Trophoblast cell (in vitro differentiated cells and primary cell): ENCODE data around the gene ZSWIM9.

ENCODE experiments used
- DNase-seq, 2 donors: peaks; one replicate each; pipeline ENCODE4 v3.0.0-alpha.2; 2016
- H2AFZ ChIP-seq: 2 replicates; pipeline ENCODE4 v1.6.1; 2013; ENCODE audit warnings: low read length, moderate library complexity, mild to moderate bottlenecking; ENCODE audit not compliant: insufficient read depth, poor library complexity
- H2AK5ac ChIP-seq: 2 replicates; pipeline ENCODE4 v1.6.1; 2013; ENCODE audit warnings: mild to moderate bottlenecking, low read length
- H2BK120ac ChIP-seq: 2 replicates; pipeline ENCODE4 v1.6.1; 2013; ENCODE audit warnings: low read length, mild to moderate bottlenecking, moderate library complexity; ENCODE audit not compliant: insufficient read depth, poor library complexity
- H2BK12ac ChIP-seq: 2 replicates; pipeline ENCODE4 v1.6.1; 2013; ENCODE audit warnings: mild to moderate bottlenecking, low read length, moderate library complexity
- H2BK5ac ChIP-seq: 2 replicates; pipeline ENCODE4 v1.6.1; 2013; ENCODE audit warnings: low read length, low read depth, moderate library complexity, mild to moderate bottlenecking; ENCODE audit not compliant: poor library complexity
- H3K14ac ChIP-seq: 2 replicates; pipeline ENCODE4 v1.6.1; 2013; ENCODE audit warnings: mild to moderate bottlenecking, low read length
- H3K18ac ChIP-seq: 2 replicates; pipeline ENCODE4 v1.6.1; 2013; ENCODE audit warnings: mild to moderate bottlenecking, low read length
- H3K23ac ChIP-seq: 2 replicates; pipeline ENCODE4 v1.6.1; 2013; ENCODE audit warnings: low read length
- H3K27ac ChIP-seq: 2 replicates; pipeline ENCODE4 v1.5.1; 2013; ENCODE audit warnings: low read depth, mild to moderate bottlenecking, inconsistent platforms, low read length, moderate library complexity
- H3K27me3 ChIP-seq: 2 replicates; pipeline ENCODE4 v1.6.1; 2013; ENCODE audit warnings: inconsistent platforms, mild to moderate bottlenecking, low read length, moderate library complexity; ENCODE audit not compliant: insufficient read depth
- H3K36me3 ChIP-seq, 2 experiments: 1 replicate in 1 of 2; 2 replicates in 1 of 2; pipeline ENCODE4 v1.6.1; 2013; ENCODE audit warnings: low read length in 2 of 2, mild to moderate bottlenecking in 2 of 2, moderate library complexity in 1 of 2; ENCODE audit not compliant: insufficient read depth in 2 of 2, control insufficient read depth in 1 of 2
- H3K4ac ChIP-seq: 2 replicates; pipeline ENCODE4 v1.6.1; 2013; ENCODE audit warnings: low read depth, mild to moderate bottlenecking, low read length, moderate library complexity
- H3K4me1 ChIP-seq, 2 experiments: 1 replicate in 1 of 2; 2 replicates in 1 of 2; pipeline ENCODE4 v1.6.1; 2013; ENCODE audit warnings: low read length in 2 of 2, mild to moderate bottlenecking in 2 of 2, moderate library complexity in 1 of 2; ENCODE audit not compliant: insufficient read depth in 2 of 2, control insufficient read depth in 1 of 2
- H3K4me2 ChIP-seq: 2 replicates; pipeline ENCODE4 v1.6.1; 2013; ENCODE audit warnings: inconsistent platforms, mild to moderate bottlenecking, low read length, moderate library complexity
- H3K4me3 ChIP-seq: 2 replicates; pipeline ENCODE4 v1.5.1; 2013; ENCODE audit warnings: mild to moderate bottlenecking, low read depth, low read length, inconsistent platforms
- H3K79me1 ChIP-seq: one replicate; pipeline ENCODE4 v1.6.1; 2013; ENCODE audit warnings: low read length
- H3K79me2 ChIP-seq: 2 replicates; pipeline ENCODE4 v1.6.1; 2013; ENCODE audit warnings: low read length, mild to moderate bottlenecking; ENCODE audit not compliant: control insufficient read depth, insufficient read depth, poor library complexity
- H3K9ac ChIP-seq: 2 replicates; pipeline ENCODE4 v1.6.1; 2013; ENCODE audit warnings: mild to moderate bottlenecking, low read length
- H3K9me3 ChIP-seq: 2 replicates; pipeline ENCODE4 v1.6.1; 2013; ENCODE audit warnings: low read depth, mild to moderate bottlenecking, control low read depth, inconsistent platforms, low read length; ENCODE audit not compliant: insufficient read depth
- H4K12ac ChIP-seq: 2 replicates; pipeline ENCODE4 v1.6.1; 2013; ENCODE audit warnings: low read depth, mild to moderate bottlenecking, low read length, moderate library complexity
- H4K8ac ChIP-seq: 2 replicates; pipeline ENCODE4 v1.6.1; 2013; ENCODE audit warnings: low read depth, mild to moderate bottlenecking, low read length, moderate library complexity
- H4K91ac ChIP-seq: one replicate; pipeline ENCODE4 v1.6.1; 2013; ENCODE audit warnings: low read depth, mild to moderate bottlenecking, low read length, moderate library complexity
- WGBS: extraction: QIAGEN DNeasy Blood & Tissue Kit; methylation state at CpG from one replicate; pipeline ENCODE4 v1.1.7; 2013; ENCODE audit warnings: missing lambda C conversion rate; ENCODE audit not compliant: insufficient read length, insufficient coverage; ENCODE audit errors: extremely low coverage; 5-methylcytosine and 5-hydroxymethylcytosine counted together

The ZSWIM9 gene

GRCh38 chr19:48221628-48222027 is 51.1 kb downstream of the ZSWIM9 start:
- no CpG with 5 or more reads among the region's 5 CpGs for WGBS

DNA sequence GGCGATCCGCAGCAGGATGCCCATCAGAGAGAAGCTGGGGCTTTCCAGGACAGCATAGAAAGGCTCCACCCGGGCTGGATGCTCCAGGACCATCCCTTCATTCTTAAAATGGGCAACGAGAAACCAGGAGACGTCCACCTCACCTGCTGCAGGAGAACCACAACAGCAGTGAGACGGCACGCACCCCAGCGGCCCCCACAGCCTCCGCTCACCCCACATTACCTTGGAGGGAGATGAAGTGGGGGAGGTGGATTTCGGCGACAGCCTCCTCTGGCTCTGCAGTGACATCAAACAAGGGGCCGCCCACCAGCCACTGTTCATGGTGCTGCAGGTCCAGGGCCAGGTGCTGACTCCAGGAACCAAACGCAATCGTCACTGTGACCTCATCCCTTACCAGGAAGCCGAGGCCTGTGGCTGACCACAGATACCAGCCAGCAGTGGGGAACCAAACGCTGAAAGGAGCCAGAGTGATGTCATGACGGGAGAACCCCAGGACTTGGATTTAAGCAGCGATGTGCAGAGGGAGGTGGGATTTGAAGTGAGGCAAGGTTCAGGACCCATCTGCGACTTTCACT is 60.2 kb downstream of the ZSWIM9 start:
- no peak overlapping the region for H4K8ac ChIP-seq
- no peak overlapping the region for H3K27ac ChIP-seq
- no peaks in the 10 kb centered on the region for H3K79me1 ChIP-seq
- no peak overlapping the region for H3K4me3 ChIP-seq
- H4K12ac ChIP-seq = no peak overlapping the region
- no peak overlapping the region for H3K4me2 ChIP-seq
- peaks cover 3% of the 10 kb centered on the region for H3K9me3 ChIP-seq
- DNase-seq = no peak
- H3K79me2 ChIP-seq = no peaks in the 10 kb centered on the region
- H3K27me3 ChIP-seq = no peaks in the 10 kb centered on the region
- no peak overlapping the region for H2BK12ac ChIP-seq
- no peak overlapping the region for H3K14ac ChIP-seq
- no peak overlapping the region for H2BK120ac ChIP-seq
- no peak overlapping the region for H2AFZ ChIP-seq
- H3K9ac ChIP-seq = no peak overlapping the region
- H3K18ac ChIP-seq = no peak overlapping the region
- H3K23ac ChIP-seq = no peak overlapping the region
- H3K4ac ChIP-seq = no peak overlapping the region
- peaks cover 15 to 27% of the 10 kb centered on the region in 2 experiments for H3K36me3 ChIP-seq
- H4K91ac ChIP-seq = no peak overlapping the region
- H3K4me1 ChIP-seq = peaks cover 0 to 5% of the 10 kb centered on the region in 2 experiments
- no CpG with 5 or more reads among the region's 19 CpGs for WGBS
- H2BK5ac ChIP-seq = no peak overlapping the region
- H2AK5ac ChIP-seq = no peak overlapping the region

More at GRCh38 chr19:48221628-48222027, 51.1 kb downstream of the ZSWIM9 start:
- no peak overlapping the region for H4K91ac ChIP-seq
- no peak overlapping the region for H2BK12ac ChIP-seq
- no peak overlapping the region for H4K12ac ChIP-seq
- no peak overlapping the region for H2AK5ac ChIP-seq
- no peak overlapping the region for H3K14ac ChIP-seq
- no peak for DNase-seq
- H3K4me3 ChIP-seq = no peak overlapping the region
- no peaks in the 10 kb centered on the region for H3K79me1 ChIP-seq
- H3K4me2 ChIP-seq = no peak overlapping the region
- no peak overlapping the region for H3K9ac ChIP-seq
- H3K18ac ChIP-seq = no peak overlapping the region
- H3K79me2 ChIP-seq = no peaks in the 10 kb centered on the region
- H3K27ac ChIP-seq = no peak overlapping the region
- H2AFZ ChIP-seq = no peak overlapping the region
- H2BK5ac ChIP-seq = no peak overlapping the region
- H2BK120ac ChIP-seq = no peak overlapping the region
- no peak overlapping the region for H3K4ac ChIP-seq
- H3K27me3 ChIP-seq = no peaks in the 10 kb centered on the region
- no peaks in the 10 kb centered on the region for H3K4me1 ChIP-seq
- no peaks in the 10 kb centered on the region for H3K9me3 ChIP-seq
- H4K8ac ChIP-seq = no peak overlapping the region
- H3K36me3 ChIP-seq = no peaks in the 10 kb centered on the region
- no peak overlapping the region for H3K23ac ChIP-seq

DNA sequence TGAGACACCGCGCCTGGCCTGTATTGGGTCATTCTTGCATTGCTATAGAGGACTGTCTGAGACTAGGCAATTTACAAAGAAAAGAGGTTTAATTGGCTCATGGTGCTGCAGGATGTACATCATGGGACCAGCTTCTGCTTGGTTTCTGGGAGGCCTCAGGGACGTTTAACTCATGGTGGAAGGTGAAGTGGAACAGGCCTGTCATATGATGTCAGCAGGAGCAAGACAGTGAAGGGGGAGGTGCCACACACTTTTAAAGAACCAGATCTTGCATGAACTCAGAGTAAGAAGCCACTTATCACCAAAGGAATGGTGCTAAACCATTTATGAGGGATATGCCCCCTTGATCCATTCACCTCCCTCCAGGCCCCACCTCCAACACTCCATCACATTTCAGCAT is 66.6 kb downstream of the ZSWIM9 start:
- Histone ChIP-seq H3K4me3 (no peak overlapping the region), H3K23ac (no peak overlapping the region), H2AK5ac (no peak overlapping the region), H3K4me2 (no peak overlapping the region), H3K18ac (no peak overlapping the region), H4K8ac (no peak overlapping the region), H3K79me2 (no peaks in the 10 kb centered on the region), H3K9ac (no peak overlapping the region), H2AFZ (no peak overlapping the region), H3K79me1 (no peaks in the 10 kb centered on the region), H3K27ac (no peak overlapping the region), H3K27me3 (no peaks in the 10 kb centered on the region), H4K91ac (no peak overlapping the region), H2BK5ac (no peak overlapping the region), H2BK12ac (no peak overlapping the region), H4K12ac (no peak overlapping the region), H3K14ac (no peak overlapping the region), H3K4me1 (peaks cover 0 to 9% of the 10 kb centered on the region in 2 experiments), H3K4ac (no peak overlapping the region), H2BK120ac (no peak overlapping the region), H3K9me3 (no peaks in the 10 kb centered on the region), H3K36me3 (peaks cover 4 to 8% of the 10 kb centered on the region in 2 experiments)
- no peak for DNase-seq
- WGBS = no CpG with 5 or more reads among the region's 3 CpGs

DNA sequence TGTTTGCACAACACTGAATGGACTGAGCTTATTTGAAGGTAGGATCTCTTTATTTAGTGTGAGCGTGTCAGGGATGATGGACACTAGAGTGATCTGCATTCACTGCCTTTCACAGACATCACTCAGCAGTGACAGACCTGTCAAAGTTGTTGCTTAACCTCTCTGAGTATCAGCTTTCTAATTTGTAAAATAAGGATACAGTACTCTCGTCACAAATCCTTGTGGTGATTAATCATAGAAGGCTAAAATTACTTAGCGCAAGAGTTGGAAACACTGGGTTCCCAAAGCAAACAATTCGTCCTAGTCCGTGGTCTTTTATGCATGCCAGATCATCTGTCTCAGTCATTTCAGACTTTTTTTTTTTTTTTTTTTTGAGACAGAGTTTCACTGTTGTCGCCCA is 68.6 kb downstream of the ZSWIM9 start:
- no peak overlapping the region for H2AK5ac ChIP-seq
- H3K14ac ChIP-seq = no peak overlapping the region
- H3K36me3 ChIP-seq = peaks cover 4 to 5% of the 10 kb centered on the region in 2 experiments
- H3K79me1 ChIP-seq = no peaks in the 10 kb centered on the region
- no peak overlapping the region for H2BK12ac ChIP-seq
- H4K12ac ChIP-seq = no peak overlapping the region
- no peak overlapping the region for H2BK120ac ChIP-seq
- DNase-seq = no peak
- no peak overlapping the region for H3K9ac ChIP-seq
- H3K4me1 ChIP-seq = peaks cover 0 to 10% of the 10 kb centered on the region in 2 experiments
- no peak overlapping the region for H3K4me3 ChIP-seq
- H4K8ac ChIP-seq = no peak overlapping the region
- H3K9me3 ChIP-seq = no peaks in the 10 kb centered on the region
- no peaks in the 10 kb centered on the region for H3K27me3 ChIP-seq
- no peak overlapping the region for H3K4ac ChIP-seq
- no peak overlapping the region for H3K23ac ChIP-seq
- H4K91ac ChIP-seq = no peak overlapping the region
- no peak overlapping the region for H3K27ac ChIP-seq
- H3K79me2 ChIP-seq = no peaks in the 10 kb centered on the region
- H2BK5ac ChIP-seq = no peak overlapping the region
- no peak overlapping the region for H2AFZ ChIP-seq
- H3K18ac ChIP-seq = no peak overlapping the region
- WGBS = no CpG with 5 or more reads among the region's 6 CpGs
- H3K4me2 ChIP-seq = no peak overlapping the region
